ENCODE data around the gene CACNA1I. TPM values are rescaled to one million over a fixed set of nuclear protein-coding genes. Genes with fewer than 3 reads are reported as not detected.

CACNA1I gene
- total RNA-seq, 2 experiments from 2014 or later = 29.2 to 30.1 TPM

GRCh38 chr22:39669432-39669831 lies 98.9 kb downstream of the CACNA1I start:
- ChIA-PET POLR2A (no interaction called here), CTCF (no interaction called here)
- peaks cover 85% of the 10 kb centered on the region for H3K36me3 Mint-ChIP-seq (ENCODE audit: low read depth)
- DNase-seq (no peak), ATAC-seq (ENCODE audit: poor library complexity) (no peak)
- TF ChIP-seq CTCF (IDR thresholded peaks at IDR 0.05) = no peak
- no peak overlapping the region for H3K4me3 Mint-ChIP-seq
- H3K4me1 Mint-ChIP-seq (ENCODE audit: low read depth) = peaks cover 9% of the 10 kb centered on the region
- peaks cover 8% of the 10 kb centered on the region for H3K9me3 Mint-ChIP-seq
- H3K27me3 ChIP-seq (ENCODE audit: control insufficient read depth in 1 of 2, insufficient read depth in 2 of 2, low read length in 2 of 2) = no peaks in the 10 kb centered on the region
- H3K27me3 Mint-ChIP-seq = no peaks in the 10 kb centered on the region
- intact Hi-C loops (cut with DNase I, micrococcal nuclease) = no loop called here
- no peak overlapping the region for H3K27ac ChIP-seq (ENCODE audit: low read depth in 1 of 2, low read length in 2 of 2)
- peaks cover 63% of the 10 kb centered on the region for H3K36me3 ChIP-seq (ENCODE audit: insufficient read depth, low read length)
- peaks cover under 1% of the 10 kb centered on the region for H3K4me1 ChIP-seq (ENCODE audit: insufficient read depth, low read length)
- H3K27ac Mint-ChIP-seq = no peak overlapping the region
- H3K4me3 ChIP-seq (ENCODE audit: low read length) = no peak overlapping the region
- H3K9me3 ChIP-seq (ENCODE audit: control insufficient read depth in 1 of 2, insufficient read depth in 1 of 2, low read length in 2 of 2) = peaks cover 19 to 38% of the 10 kb centered on the region in 2 experiments

GRCh38 chr22:39671936-39672335 lies 101.4 kb downstream of the CACNA1I start:
- POLR2A ChIA-PET = interaction anchor here (1.1 kb wide), 1 partner anchor 249 kb away, joined by 4 read pairs; no protein-coding TSS in a partner anchor
- DNase-seq = no peak
- Histone ChIP-seq H3K4me1 (ENCODE audit: insufficient read depth, low read length) (no peaks in the 10 kb centered on the region), H3K4me3 (ENCODE audit: low read length) (no peak overlapping the region), H3K9me3 (ENCODE audit: control insufficient read depth in 1 of 2, insufficient read depth in 1 of 2, low read length in 2 of 2) (peaks cover 19 to 38% of the 10 kb centered on the region in 2 experiments), H3K27me3 (ENCODE audit: control insufficient read depth in 1 of 2, insufficient read depth in 2 of 2, low read length in 2 of 2) (no peaks in the 10 kb centered on the region), H3K36me3 (ENCODE audit: insufficient read depth, low read length) (peaks cover 52% of the 10 kb centered on the region), H3K27ac (ENCODE audit: low read depth in 1 of 2, low read length in 2 of 2) (no peak overlapping the region)
- CTCF ChIA-PET = interaction anchor here (0.5 kb wide), 1 partner anchor 271 kb away, joined by 3 read pairs; no protein-coding TSS in a partner anchor
- Mint-ChIP-seq H3K4me3 (no peak overlapping the region), H3K27ac (no peak overlapping the region), H3K27me3 (no peaks in the 10 kb centered on the region), H3K4me1 (ENCODE audit: low read depth) (no peaks in the 10 kb centered on the region), H3K9me3 (peaks cover 8% of the 10 kb centered on the region), H3K36me3 (ENCODE audit: low read depth) (peaks cover 96% of the 10 kb centered on the region)
- intact Hi-C loops (cut with DNase I, micrococcal nuclease) = no loop called here
- ATAC-seq (ENCODE audit: poor library complexity) = no peak
- TF ChIP-seq CTCF (IDR thresholded peaks at IDR 0.05) = no peak

- H3K36me3 Mint-ChIP-seq (ENCODE audit: low read depth) = peaks cover 70% of the 10 kb centered on the region
- H3K9me3 Mint-ChIP-seq = peaks cover 8% of the 10 kb centered on the region
- Histone ChIP-seq H3K9me3 (ENCODE audit: control insufficient read depth in 1 of 2, insufficient read depth in 1 of 2, low read length in 2 of 2) (peaks cover 19 to 33% of the 10 kb centered on the region in 2 experiments), H3K27ac (ENCODE audit: low read depth in 1 of 2, low read length in 2 of 2) (no peak overlapping the region), H3K4me1 (ENCODE audit: insufficient read depth, low read length) (no peaks in the 10 kb centered on the region), H3K4me3 (ENCODE audit: low read length) (no peak overlapping the region), H3K36me3 (ENCODE audit: insufficient read depth, low read length) (peaks cover 43% of the 10 kb centered on the region), H3K27me3 (ENCODE audit: control insufficient read depth in 1 of 2, insufficient read depth in 2 of 2, low read length in 2 of 2) (no peaks in the 10 kb centered on the region)
- intact Hi-C loops (cut with DNase I, micrococcal nuclease) = no loop called here
- no peaks in the 10 kb centered on the region for H3K27me3 Mint-ChIP-seq
- no peak overlapping the region for H3K4me3 Mint-ChIP-seq
- ChIA-PET CTCF (no interaction called here), POLR2A (no interaction called here)
- DNase-seq = no peak
- TF ChIP-seq CTCF (IDR thresholded peaks at IDR 0.05) = no peak
- no peak for ATAC-seq (ENCODE audit: poor library complexity)
- no peak overlapping the region for H3K27ac Mint-ChIP-seq
- no peaks in the 10 kb centered on the region for H3K4me1 Mint-ChIP-seq (ENCODE audit: low read depth)
Measured at GRCh38 chr22:39674536-39674935, 104.0 kb downstream of the CACNA1I start.
